ENCODE data around the gene PSTPIP1. TPM values are rescaled to one million over a fixed set of nuclear protein-coding genes. Genes with fewer than 3 reads are reported as not detected.
A peak's percentile ranks its signal among the peaks of the same experiment; 100 is the strongest.

Gene PSTPIP1
- total RNA-seq, 3 donors from 2014 or later (not counting 1 experiment from before 2014, with no cell fraction given), result 218 to 316 (median 228) TPM

GRCh38 chr15:77069521-77070121, 74.7 kb downstream of the PSTPIP1 start:
- H3K36me3 ChIP-seq (ENCODE audit: control insufficient read depth, insufficient read depth, low read length), result no peaks in the 10 kb centered on the region
- TF ChIP-seq CTCF (IDR thresholded peaks at IDR 0.05), result no peak
- Mint-ChIP-seq H3K4me1 (peaks cover 39 to 40% of the 10 kb centered on the region in 2 donors), H3K4me3 (peak overlapping the region; percentile 88), H3K27ac (peak overlapping the region; percentile 55 to 90), H3K9me3 (no peaks in the 10 kb centered on the region), H3K36me3 (no peaks in the 10 kb centered on the region), H3K27me3 (ENCODE audit: low read depth in 2 of 2) (no peaks in the 10 kb centered on the region)
- peak overlapping the region; percentile 64 for H3K4me3 ChIP-seq (ENCODE audit: low read length)
- H3K4me1 ChIP-seq (ENCODE audit: control insufficient read depth, insufficient read depth, low read length), result peaks cover 16% of the 10 kb centered on the region
- H3K27ac ChIP-seq (ENCODE audit: low read length), result no peak overlapping the region
- ATAC-seq (no peak), DNase-seq (no peak)
- H3K9me3 ChIP-seq (ENCODE audit: control insufficient read depth, insufficient read depth, low read length), result no peaks in the 10 kb centered on the region
- WGBS (ENCODE audit: insufficient coverage), result 65% methylated on average over 6 of the region's 13 CpGs
- no peaks in the 10 kb centered on the region for H3K27me3 ChIP-seq (ENCODE audit: control insufficient read depth, insufficient read depth, low read length)
- intact Hi-C loops (cut with micrococcal nuclease), result loop anchor here (2.0 to 5.0 kb wide), 3 partner anchors 29 to 139 kb away; partner anchors contain the start of gene RCN2

GRCh38 chr15:77070180-77070494, 75.2 kb downstream of the PSTPIP1 start:
- intact Hi-C loops (cut with micrococcal nuclease), result loop anchor here (2.0 to 5.0 kb wide), 3 partner anchors 29 to 139 kb away; partner anchors contain the start of gene RCN2
- H3K4me3 ChIP-seq (ENCODE audit: low read length), result peak overlapping the region; percentile 64
- H3K36me3 Mint-ChIP-seq, result no peaks in the 10 kb centered on the region
- H3K27ac ChIP-seq (ENCODE audit: low read length), result peak overlapping the region; percentile 56
- no peaks in the 10 kb centered on the region for H3K9me3 Mint-ChIP-seq
- peak overlapping the region; percentile 55 to 90 for H3K27ac Mint-ChIP-seq
- under 1% methylated on average over 18 of the region's 18 CpGs for WGBS (ENCODE audit: insufficient coverage)
- H3K4me1 Mint-ChIP-seq, result peaks cover 39 to 40% of the 10 kb centered on the region in 2 donors
- H3K27me3 ChIP-seq (ENCODE audit: control insufficient read depth, insufficient read depth, low read length), result no peaks in the 10 kb centered on the region
- H3K27me3 Mint-ChIP-seq (ENCODE audit: low read depth in 2 of 2), result no peaks in the 10 kb centered on the region
- DNase-seq, result no peak
- no peaks in the 10 kb centered on the region for H3K36me3 ChIP-seq (ENCODE audit: control insufficient read depth, insufficient read depth, low read length)
- ATAC-seq, result no peak
- peak overlapping the region; percentile 88 for H3K4me3 Mint-ChIP-seq
- no peak for TF ChIP-seq CTCF (IDR thresholded peaks at IDR 0.05)
- no peaks in the 10 kb centered on the region for H3K9me3 ChIP-seq (ENCODE audit: control insufficient read depth, insufficient read depth, low read length)
- H3K4me1 ChIP-seq (ENCODE audit: control insufficient read depth, insufficient read depth, low read length), result peaks cover 16% of the 10 kb centered on the region

DNA sequence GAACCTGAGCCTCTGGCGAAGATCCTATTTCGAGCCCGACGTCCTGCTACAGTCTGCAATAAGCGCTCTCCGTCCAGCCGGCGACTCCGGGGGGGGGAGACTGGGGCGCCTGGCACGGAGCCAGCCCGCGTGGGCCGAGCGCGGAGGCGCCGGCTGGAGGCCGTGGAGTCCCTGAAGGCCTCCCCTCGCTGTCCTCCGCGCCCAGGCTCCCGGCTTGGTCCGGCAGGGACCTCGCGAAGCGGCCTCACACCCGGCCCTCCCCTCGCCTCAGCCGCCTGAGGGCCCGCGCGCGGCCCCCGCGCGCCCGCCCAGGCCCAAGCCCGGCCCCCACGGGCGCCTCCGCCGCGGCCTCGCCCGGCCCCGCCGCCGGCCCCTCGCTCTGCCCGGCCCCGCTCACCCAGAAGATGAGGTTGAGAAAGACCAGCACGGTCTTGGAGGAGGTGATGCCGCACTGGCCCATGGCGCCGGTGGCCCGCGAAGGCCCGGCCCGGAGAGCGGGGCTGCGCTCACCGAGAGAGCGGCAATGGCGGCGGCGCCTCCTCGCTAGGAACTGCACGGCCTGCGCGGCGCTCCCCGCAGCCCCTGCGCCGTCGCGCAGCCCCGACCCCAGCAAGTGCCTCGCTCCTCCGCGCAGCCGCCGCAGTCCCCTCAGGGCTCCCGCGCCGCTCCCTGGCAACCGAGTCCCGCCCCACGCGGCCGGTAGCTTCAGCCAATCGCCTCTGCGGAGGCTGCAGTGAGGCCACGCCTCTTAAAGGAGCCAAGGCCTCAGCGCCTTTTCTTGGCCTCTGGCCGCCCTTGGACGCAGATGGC, 75.8 kb downstream of the PSTPIP1 start, which contains the start of gene TSPAN3:
Gene TSPAN3 (minus strand): TSS at position 615 of the 810 bp plus-strand sequence. CDS start 155 bp downstream, at position 460.
- intact Hi-C loops (cut with micrococcal nuclease), result loop anchor here (2.0 to 5.0 kb wide), 3 partner anchors 30 to 140 kb away; partner anchors contain the start of gene RCN2
- Mint-ChIP-seq H3K4me3 (peak within 1 kb of the TSS; percentile 88), H3K27me3 (ENCODE audit: low read depth in 2 of 2) (no peaks in the 10 kb centered on the region), H3K9me3 (no peaks in the 10 kb centered on the region), H3K4me1 (peaks cover 39 to 40% of the 10 kb centered on the region in 2 donors), H3K36me3 (no peaks in the 10 kb centered on the region), H3K27ac (peak within 1 kb of the TSS; percentile 65 to 90)
- Histone ChIP-seq H3K27me3 (ENCODE audit: control insufficient read depth, insufficient read depth, low read length) (no peaks in the 10 kb centered on the region), H3K9me3 (ENCODE audit: control insufficient read depth, insufficient read depth, low read length) (no peaks in the 10 kb centered on the region), H3K36me3 (ENCODE audit: control insufficient read depth, insufficient read depth, low read length) (no peaks in the 10 kb centered on the region), H3K4me1 (ENCODE audit: control insufficient read depth, insufficient read depth, low read length) (peaks cover 16% of the 10 kb centered on the region), H3K4me3 (ENCODE audit: low read length) (peak within 1 kb of the TSS; percentile 64), H3K27ac (ENCODE audit: low read length) (peak within 1 kb of the TSS; percentile 66)
- peak; percentile 88 to 95 for DNase-seq
- no peak for TF ChIP-seq CTCF (IDR thresholded peaks at IDR 0.05)
- peak; percentile 97 to 98 (median 97) for ATAC-seq
- WGBS (ENCODE audit: insufficient coverage), result under 1% methylated on average over 97 of the region's 97 CpGs
